K562 (cell line): Measurements from ENCODE around the gene GNG14. TPM values are rescaled to one million over a fixed set of nuclear protein-coding genes. Genes with fewer than 3 reads are reported as not detected.
A peak's percentile ranks its signal among the peaks of the same experiment; 100 is the strongest.

Source experiments
- ADNP ChIP-seq: fragments of 200-800 bp; sonication (Bioruptor generic); IDR thresholded peaks from 2 replicates; pipeline ENCODE4 v1.6.1; 2016; ENCODE audit warnings: missing genetic modification characterization, missing compliant biosample characterization
- ARID4B ChIP-seq: sonication (generic); formaldehyde crosslinking; IDR thresholded peaks from 2 replicates; pipeline ENCODE4 v1.8.0; 2022; ENCODE audit warnings: mild to moderate bottlenecking, missing genetic modification reagents
- BHLHE40 ChIP-seq: IDR thresholded peaks from 2 replicates; pipeline ENCODE4 v1.6.1; 2011; ENCODE audit warnings: low read length, improper control_type of control experiment
- C11orf30 ChIP-seq: fragments of 450-650 bp; IDR thresholded peaks from 2 replicates; pipeline ENCODE4 v1.6.1; 2016; ENCODE audit warnings: low read depth, mild to moderate bottlenecking
- CHCHD3 ChIP-seq: fragments of 250-450 bp; sonication (Bioruptor Pico); IDR thresholded peaks from 2 replicates; pipeline ENCODE4 v2.1.2; 2022; ENCODE audit warnings: mild to moderate bottlenecking
- CXXC5 ChIP-seq: fragments of 250-450 bp; sonication (Bioruptor Pico); IDR thresholded peaks from 2 replicates; pipeline ENCODE4 v1.8.0; 2022; ENCODE audit warnings: inconsistent platforms, mild to moderate bottlenecking, moderate library complexity
- ETV1 ChIP-seq: fragments of 450-650 bp; conservative IDR thresholded peaks from 2 replicates; pipeline ENCODE4 v1.6.1; 2016; ENCODE audit warnings: missing genetic modification characterization, control low read depth, low read depth, missing compliant biosample characterization
- ETV5 ChIP-seq: sonication (generic); formaldehyde crosslinking; IDR thresholded peaks from 2 replicates; pipeline ENCODE4 v1.4.0; 2020; ENCODE audit warnings: low read depth, mild to moderate bottlenecking, missing genetic modification reagents
- KAT7 ChIP-seq: sonication (generic); formaldehyde crosslinking; IDR thresholded peaks from 2 replicates; pipeline ENCODE4 v1.8.0; 2022; ENCODE audit warnings: missing genetic modification reagents, mild to moderate bottlenecking, borderline replicate concordance
- MTA1 ChIP-seq: fragments of 450-650 bp; IDR thresholded peaks from 2 replicates; pipeline ENCODE4 v1.6.1; 2017; ENCODE audit warnings: borderline replicate concordance
- POLR2H ChIP-seq: IDR thresholded peaks from 2 replicates; pipeline ENCODE4 v1.6.1; 2016; ENCODE audit warnings: missing genetic modification characterization, low read depth, mild to moderate bottlenecking, control low read depth, missing compliant biosample characterization, moderate library complexity
- SNAPC5 ChIP-seq: fragments of 250-450 bp; sonication (Bioruptor Pico); IDR thresholded peaks from 2 replicates; pipeline ENCODE4 v1.8.0; 2021; ENCODE audit warnings: moderate library complexity, mild to moderate bottlenecking, inconsistent platforms
- XRCC5 ChIP-seq: fragments of 200-400 bp; formaldehyde crosslinking; IDR thresholded peaks from 2 replicates; pipeline ENCODE4 v1.6.1; 2017; ENCODE audit warnings: low read depth, mild to moderate bottlenecking, low read length
- polyA plus RNA-seq, 8 experiments: library from polyadenylated mRNA; depleted of rRNA in 4 of 8; stranded (reverse) in 5 of 8; unstranded in 3 of 8; fragments of >200 nt; fragmentation: Nextera tagmentation in 2 of 8; fragmentation: Illumina TruSeq in 1 of 8; extraction: Ambion mirVana in 2 of 8; extraction: Trizol in 1 of 8; gene quantifications; 2 replicates each; pipeline versions ENCODE4 v1.2.1 to v1.2.3, GENCODE V29; 2011 to 2014; ENCODE audit warnings: inconsistent platforms in 1 of 8, missing spikeins in 1 of 8
- total RNA-seq, 7 experiments: library from RNA; depleted of rRNA in 6 of 7; stranded (reverse); fragments of >200 nt in 6 of 7; fragmentation: Illumina TruSeq in 2 of 7; extraction: Trizol in 2 of 7; gene quantifications; 2 replicates each; pipeline versions ENCODE4 v1.2.1 to v1.2.3, GENCODE V29; 2011 to 2021; ENCODE audit warnings: low replicate concordance in 1 of 7
- TF ChIP-seq, protein P1 (sequence below): fragments of 250-450 bp; sonication (Bioruptor Pico); IDR thresholded peaks from 2 replicates; pipeline ENCODE4 v1.8.0; 2021; ENCODE audit warnings: mild to moderate bottlenecking, moderate library complexity
- TF ChIP-seq, protein P2 (sequence below): conservative IDR thresholded peaks from 2 replicates; pipeline ENCODE4 v1.6.1; 2011; ENCODE audit warnings: low read depth, mild to moderate bottlenecking, low read length; ENCODE audit not compliant: control insufficient read depth

The GNG14 gene
- total and polyA plus RNA-seq, 9 of the 15 experiments (the other 6 are each of a cell fraction or from before 2014, with no cell fraction given) = not detected

DNA sequence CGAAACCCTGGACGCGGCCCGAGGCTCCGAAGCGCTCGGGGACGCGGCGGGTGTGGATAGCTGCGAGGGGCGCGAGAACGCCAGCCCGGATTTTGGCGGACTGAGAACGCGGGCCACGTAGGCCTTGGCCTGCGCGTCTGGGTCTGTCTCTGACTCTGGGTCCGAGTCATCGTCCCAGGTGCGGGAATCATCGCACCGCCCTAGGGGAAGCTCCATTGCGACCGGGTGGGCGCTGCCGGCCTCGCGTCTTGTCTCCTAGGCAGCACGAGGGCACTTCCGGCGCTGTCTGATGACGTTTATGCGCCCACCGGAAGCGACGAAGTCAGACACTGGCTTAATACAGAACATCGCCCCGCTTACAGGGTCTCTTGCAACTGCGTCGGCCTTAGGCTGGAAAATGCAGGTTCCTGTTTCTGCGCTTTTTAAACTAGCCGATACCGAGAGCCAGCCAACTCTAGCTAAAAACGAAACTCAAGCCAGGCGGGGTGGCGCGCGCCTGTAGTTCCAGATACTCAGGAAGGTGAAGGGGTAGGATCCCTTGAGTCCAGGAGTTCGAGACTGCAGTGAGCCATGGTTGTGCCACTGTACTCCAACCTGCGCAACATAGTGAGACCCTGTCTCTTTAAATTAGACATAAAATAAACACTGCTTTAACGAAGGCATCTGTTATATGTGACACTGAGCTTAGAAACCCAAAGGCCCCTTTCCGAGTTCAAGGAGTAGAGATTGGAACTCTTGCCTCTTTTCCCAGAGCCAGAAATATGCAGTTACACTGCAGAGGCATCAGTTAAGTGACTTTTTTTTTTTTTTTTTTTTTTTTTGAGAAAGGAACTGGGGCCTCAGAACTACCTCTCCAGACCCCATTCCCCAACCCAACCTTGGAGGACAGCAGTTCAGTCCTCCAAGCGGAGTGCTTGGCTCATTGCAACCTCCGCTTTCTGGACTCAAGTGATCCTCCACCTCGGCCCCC lies 8.9 kb downstream of the GNG14 start, which contains the start of gene FBXW9 (continued):
- TF ChIP-seq SNAPC5 (CRISPR knock-in tag) (no peak), CHCHD3 (CRISPR knock-in tag) (0 out of 2 replicates have a peak, but pooled peaks have one; percentile 25), BHLHE40 (0 out of 2 replicates have a peak, but pooled peaks have one; percentile 24), ARID4B (CRISPR knock-in tag) (peak; percentile 98), XRCC5 (0 out of 2 replicates have a peak, but pooled peaks have one; percentile 10), POLR2H (tag) (peak; percentile 46; the same call in 1 of the 2 replicates), ETV5 (peak; percentile 66; the same call in 1 of the 2 replicates), ADNP (peak; percentile 52; the same call in 1 of the 2 replicates), KAT7 (0 out of 2 replicates have a peak, but pooled peaks have one; percentile 7), MTA1 (peak; percentile 98), CXXC5 (CRISPR knock-in tag) (peak; percentile 53), C11orf30 (peak; percentile 96), ETV1 (tag) (peak; percentile 53)
- TF ChIP-seq, protein P1, sequence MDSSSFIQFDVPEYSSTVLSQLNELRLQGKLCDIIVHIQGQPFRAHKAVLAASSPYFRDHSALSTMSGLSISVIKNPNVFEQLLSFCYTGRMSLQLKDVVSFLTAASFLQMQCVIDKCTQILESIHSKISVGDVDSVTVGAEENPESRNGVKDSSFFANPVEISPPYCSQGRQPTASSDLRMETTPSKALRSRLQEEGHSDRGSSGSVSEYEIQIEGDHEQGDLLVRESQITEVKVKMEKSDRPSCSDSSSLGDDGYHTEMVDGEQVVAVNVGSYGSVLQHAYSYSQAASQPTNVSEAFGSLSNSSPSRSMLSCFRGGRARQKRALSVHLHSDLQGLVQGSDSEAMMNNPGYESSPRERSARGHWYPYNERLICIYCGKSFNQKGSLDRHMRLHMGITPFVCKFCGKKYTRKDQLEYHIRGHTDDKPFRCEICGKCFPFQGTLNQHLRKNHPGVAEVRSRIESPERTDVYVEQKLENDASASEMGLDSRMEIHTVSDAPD (CRISPR knock-in tag) = no peak
- TF ChIP-seq, protein P2, sequence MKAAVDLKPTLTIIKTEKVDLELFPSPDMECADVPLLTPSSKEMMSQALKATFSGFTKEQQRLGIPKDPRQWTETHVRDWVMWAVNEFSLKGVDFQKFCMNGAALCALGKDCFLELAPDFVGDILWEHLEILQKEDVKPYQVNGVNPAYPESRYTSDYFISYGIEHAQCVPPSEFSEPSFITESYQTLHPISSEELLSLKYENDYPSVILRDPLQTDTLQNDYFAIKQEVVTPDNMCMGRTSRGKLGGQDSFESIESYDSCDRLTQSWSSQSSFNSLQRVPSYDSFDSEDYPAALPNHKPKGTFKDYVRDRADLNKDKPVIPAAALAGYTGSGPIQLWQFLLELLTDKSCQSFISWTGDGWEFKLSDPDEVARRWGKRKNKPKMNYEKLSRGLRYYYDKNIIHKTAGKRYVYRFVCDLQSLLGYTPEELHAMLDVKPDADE = peak; percentile 85; the same call in 1 of the 2 replicates
